ENCODE results near the gene DNAAF8. TPM values are rescaled to one million over a fixed set of nuclear protein-coding genes. Genes with fewer than 3 reads are reported as not detected.

The DNAAF8 gene
- total RNA-seq, 1 donor from 2014 or later: 1.2 TPM

- FAIRE-seq (no peak), DNase-seq (ENCODE audit: low spot score in 2 of 2) (no peak)
These were observed 61.7 kb downstream of the DNAAF8 start for GRCh38 chr16:4795828-4796572.

GRCh38 chr16:4796982-4797804, 62.9 kb downstream of the DNAAF8 start:
- DNase-seq (ENCODE audit: low spot score in 2 of 2) (no peak), FAIRE-seq (no peak)

GRCh38 chr16:4797805-4798252, 63.5 kb downstream of the DNAAF8 start:
- FAIRE-seq (no peak), DNase-seq (ENCODE audit: low spot score in 2 of 2) (no peak)

- FAIRE-seq (no peak), DNase-seq (ENCODE audit: low spot score in 2 of 2) (no peak)
These were observed 64.1 kb downstream of the DNAAF8 start for GRCh38 chr16:4798456-4798855.

Small RNA genes within 50 kb of the gene (small RNA-seq; reads per million reads assigned to genes)
- gene RF00017: not detected

Other genes with a start within 250 kb of the DNAAF8 start
- gene CDIP1, start 195.8 kb upstream of the DNAAF8 start, total RNA-seq: 9.8 TPM
- gene C16orf96, start 178.2 kb upstream of the DNAAF8 start, total RNA-seq: 0.41 TPM
- 1.6 TPM for gene UBALD1, start 119.6 kb upstream of the DNAAF8 start, total RNA-seq
- gene MGRN1, start 109.7 kb upstream of the DNAAF8 start, total RNA-seq: 33.4 TPM
- gene NUDT16L1, start 41.0 kb upstream of the DNAAF8 start, total RNA-seq: 34.6 TPM
- gene ANKS3, start 266 bp upstream of the DNAAF8 start, total RNA-seq: 26.1 TPM
- 7.7 TPM for gene ZNF500, start 32.6 kb downstream of the DNAAF8 start, total RNA-seq
- gene SEPTIN12, start 53.8 kb downstream of the DNAAF8 start, total RNA-seq: not detected
- not detected for gene SMIM22, start 60.8 kb downstream of the DNAAF8 start, total RNA-seq
- gene ROGDI, start 68.1 kb downstream of the DNAAF8 start, total RNA-seq: 45.7 TPM
- gene GLYR1, start 112.8 kb downstream of the DNAAF8 start, total RNA-seq: 66.4 TPM
- 12.2 TPM for gene UBN1, start 112.9 kb downstream of the DNAAF8 start, total RNA-seq
- gene PPL, start 202.6 kb downstream of the DNAAF8 start, total RNA-seq: 0.82 TPM
- gene SEC14L5, start 223.8 kb downstream of the DNAAF8 start, total RNA-seq: 0.41 TPM

Measured in frontal cortex (tissue), 4 donors.